ENCODE results near the gene LGI4.

GRCh38 chr19:35098413-35099049 lies 36.3 kb downstream of the LGI4 start:
- TF ChIP-seq CTCF (IDR thresholded peaks at IDR 0.05), result no peak
- TF ChIP-seq SREBF2 (IDR thresholded peaks at IDR 0.05), result no peak
- no peak for TF ChIP-seq RNF2 (IDR thresholded peaks at IDR 0.05; ENCODE audit: borderline replicate concordance, low read depth)
- no peak for TF ChIP-seq RAD21 (conservative IDR thresholded peaks at IDR 0.05 in 1 of 2, IDR thresholded peaks at IDR 0.05 in 1 of 2)
- TF ChIP-seq REST (IDR thresholded peaks at IDR 0.05), result no peak
- TF ChIP-seq MAX (IDR thresholded peaks at IDR 0.05), result no peak

All from A549 (cell line).